NCI-H82 (cell line): Measurements from ENCODE around the gene PTPRF.
A peak's percentile ranks its signal among the peaks of the same experiment; 100 is the strongest.

ENCODE experiments used
- DNase-seq: peaks from one replicate; lab custom pipeline; 2025; lab: John Stamatoyannopoulos, UW

PTPRF gene

DNA sequence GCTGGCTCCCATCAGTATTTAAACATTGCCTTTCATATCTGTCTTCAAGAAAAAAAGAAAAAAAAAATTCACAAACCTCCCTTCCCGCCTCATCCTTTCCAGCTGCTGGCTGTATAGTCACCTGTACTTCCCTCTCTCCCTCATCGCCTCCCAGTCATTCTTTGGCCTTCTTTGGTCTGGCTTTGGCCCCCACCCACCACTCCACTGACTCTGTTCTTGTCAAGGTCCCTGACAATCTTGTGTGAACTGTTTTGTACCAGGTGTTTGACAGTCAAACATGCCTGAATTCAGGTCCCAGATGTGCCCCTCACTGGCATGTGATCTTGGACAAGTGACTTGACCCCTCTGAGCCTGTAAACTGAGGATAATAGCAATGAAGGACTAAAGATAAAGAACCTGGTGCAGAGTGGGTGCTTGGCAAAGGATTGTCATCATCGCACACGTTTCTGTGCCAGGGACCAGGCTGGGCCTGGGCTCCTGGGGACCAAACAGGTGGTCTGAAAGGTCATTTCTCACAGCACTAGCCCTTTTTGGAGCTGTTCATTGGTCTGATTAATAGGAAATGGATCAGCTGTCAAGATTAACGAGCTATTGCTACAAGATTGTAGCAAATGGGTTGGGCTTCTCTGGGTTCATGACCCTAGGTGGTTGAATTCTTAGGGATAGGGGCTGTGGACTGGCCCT lies 21.5 kb downstream of the PTPRF start:
- no peak for DNase-seq

DNA sequence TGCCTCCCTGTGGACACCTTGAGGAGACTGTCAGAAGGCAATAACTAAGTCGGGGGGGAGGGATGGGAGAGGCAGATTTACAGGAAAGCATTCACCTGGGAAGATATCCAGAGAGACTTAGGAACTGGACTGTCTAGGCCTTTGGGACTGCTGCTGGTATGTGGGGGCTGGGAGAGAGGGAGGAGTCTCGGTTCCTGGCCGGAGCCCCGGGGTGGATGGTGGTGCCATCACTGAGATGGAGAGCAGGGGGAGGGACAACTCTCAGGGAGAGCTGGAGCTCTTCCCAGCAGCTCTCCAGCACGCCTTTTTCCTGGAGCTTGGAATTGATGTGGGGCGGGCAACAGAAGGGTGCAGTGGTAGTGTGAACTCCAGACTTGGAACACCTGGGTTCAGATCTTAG lies 22.1 kb downstream of the PTPRF start:
- DNase-seq = no peak

DNA sequence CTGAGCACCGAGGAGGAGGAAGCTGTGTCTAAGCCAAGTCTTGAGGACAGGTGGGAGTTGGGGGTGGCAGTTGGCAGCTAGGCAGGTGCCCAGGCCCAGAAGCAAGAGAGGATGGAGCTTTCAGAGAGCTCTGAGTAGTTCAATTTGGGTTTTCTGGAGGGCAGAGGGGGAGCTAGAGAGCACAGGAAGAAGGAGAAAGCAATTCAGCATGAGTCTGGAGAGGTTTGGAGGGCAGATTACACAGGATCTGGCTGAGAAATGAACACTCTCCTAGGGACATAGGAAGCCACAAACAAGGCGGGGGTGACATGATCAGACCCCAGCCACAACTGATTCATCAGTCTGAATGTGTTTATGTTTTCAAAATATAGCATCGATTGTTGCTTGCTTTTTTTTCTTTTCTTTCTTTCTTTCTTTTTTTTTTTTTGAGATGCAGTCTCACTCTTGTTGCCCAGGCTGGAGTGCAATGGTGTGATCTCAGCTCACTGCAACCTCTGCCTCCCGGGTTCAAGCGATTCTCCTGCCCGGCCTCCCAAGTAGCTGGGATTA lies 23.8 kb downstream of the PTPRF start:
- DNase-seq = peak; percentile 51

DNA sequence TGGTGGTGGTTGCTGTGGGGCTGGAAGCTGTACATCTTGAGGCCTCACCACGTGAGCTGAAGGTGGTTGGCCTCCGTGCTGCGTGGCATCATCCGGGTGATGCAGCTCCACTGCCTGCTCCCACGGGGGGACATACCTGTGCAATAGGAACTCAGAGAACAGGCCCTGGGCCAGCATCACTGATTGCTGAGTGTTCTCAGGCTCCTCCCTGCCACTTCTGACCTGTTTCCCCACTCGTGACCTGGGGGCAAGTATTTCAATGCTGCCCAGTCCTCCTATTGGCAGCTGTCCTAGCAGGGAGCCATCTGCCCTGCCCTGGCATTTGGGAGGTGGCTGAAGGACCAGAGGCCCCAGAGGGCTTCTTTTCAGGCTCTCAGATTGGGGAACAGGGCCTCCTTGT lies 26.1 kb downstream of the PTPRF start:
- no peak for DNase-seq

DNA sequence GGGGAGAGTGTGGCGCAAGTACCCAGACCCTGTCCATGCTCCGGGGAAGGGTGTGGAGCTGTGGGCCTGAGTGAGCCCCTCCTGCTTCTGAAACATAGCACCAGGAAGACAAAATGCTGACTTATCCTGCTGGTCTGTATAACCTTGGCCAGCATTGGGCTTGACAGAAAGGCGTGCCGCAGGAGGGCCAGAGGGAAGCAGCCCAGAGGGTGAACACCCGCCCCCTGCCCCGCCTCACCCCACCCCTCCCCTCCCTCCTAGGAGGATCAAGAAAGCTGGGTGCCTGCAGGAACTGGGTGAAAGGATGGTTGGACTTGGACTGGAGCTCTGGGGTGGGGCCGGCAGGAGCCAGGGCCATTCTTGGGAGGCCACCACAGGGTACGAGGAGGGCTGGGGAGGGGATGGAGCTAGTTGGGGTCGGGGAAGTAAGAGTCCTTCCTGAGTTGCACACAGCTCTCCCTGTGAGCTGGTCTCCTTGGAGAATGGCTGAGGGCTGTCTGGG lies 27.1 kb downstream of the PTPRF start:
- DNase-seq = no peak

DNA sequence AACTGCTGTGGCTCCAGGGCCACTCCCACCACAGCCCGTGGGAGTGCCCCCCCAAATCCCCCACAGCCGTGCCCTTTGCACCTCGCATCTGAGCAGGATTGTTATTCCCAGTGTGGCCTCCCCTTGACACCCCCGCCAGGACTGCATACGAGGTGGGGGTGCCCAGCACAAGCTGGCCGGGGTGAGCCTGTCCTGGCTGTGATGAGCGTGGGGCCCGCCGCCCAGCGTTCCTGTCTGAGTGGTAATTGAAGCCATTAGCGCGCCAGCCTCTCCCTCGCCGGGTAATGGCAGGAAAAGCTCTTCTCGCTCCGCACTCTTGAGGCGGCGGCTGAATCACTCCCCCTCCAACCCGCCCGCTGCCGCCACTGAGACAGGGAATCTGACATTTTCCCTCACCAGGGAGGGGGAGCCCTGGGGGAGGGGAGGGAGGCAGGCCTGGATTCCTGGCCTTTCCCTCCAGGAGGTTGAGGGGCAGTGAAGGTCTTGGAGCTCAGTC lies 27.7 kb downstream of the PTPRF start:
- no peak for DNase-seq

DNA sequence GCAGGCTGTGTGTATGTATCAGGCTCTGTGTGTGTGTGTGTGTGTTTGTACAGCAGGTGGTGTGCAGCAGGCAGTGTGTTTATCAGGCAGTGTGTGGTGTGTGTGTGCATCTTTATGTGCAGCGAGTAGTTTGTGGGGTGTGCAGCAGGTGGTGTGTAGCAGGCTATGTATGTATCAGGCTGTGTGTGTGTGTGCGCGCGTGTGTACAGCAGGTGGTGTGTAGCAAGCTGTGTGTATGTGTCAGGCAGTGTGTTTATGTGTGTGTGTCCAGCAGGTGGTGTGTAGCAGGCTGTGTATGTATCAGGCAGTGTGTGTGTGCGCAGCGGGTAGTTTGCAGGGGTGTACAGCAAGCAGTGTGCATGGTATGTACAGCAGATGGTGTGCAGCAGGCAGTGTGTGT lies 29.0 kb downstream of the PTPRF start:
- DNase-seq = no peak

DNA sequence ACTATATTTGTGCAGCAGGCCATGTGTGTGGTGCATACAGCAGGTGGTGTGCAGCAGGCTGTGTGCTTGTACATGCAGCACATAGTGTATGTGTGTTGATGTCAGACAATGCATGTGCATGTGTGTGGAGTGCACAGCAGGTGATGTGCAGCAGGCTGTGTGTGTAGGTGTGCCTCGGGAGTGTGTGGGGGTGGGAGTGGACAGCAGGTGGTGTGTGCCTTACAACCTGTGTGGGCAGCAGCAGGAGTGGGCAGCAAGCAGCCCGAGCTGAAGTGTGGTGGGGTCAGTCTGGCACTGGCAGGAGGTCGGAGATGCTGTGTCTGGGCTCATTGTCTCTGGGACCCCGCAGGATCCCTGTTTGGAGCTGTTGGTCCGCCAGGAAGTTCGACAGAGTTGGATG lies 29.6 kb downstream of the PTPRF start:
- no peak for DNase-seq

DNA sequence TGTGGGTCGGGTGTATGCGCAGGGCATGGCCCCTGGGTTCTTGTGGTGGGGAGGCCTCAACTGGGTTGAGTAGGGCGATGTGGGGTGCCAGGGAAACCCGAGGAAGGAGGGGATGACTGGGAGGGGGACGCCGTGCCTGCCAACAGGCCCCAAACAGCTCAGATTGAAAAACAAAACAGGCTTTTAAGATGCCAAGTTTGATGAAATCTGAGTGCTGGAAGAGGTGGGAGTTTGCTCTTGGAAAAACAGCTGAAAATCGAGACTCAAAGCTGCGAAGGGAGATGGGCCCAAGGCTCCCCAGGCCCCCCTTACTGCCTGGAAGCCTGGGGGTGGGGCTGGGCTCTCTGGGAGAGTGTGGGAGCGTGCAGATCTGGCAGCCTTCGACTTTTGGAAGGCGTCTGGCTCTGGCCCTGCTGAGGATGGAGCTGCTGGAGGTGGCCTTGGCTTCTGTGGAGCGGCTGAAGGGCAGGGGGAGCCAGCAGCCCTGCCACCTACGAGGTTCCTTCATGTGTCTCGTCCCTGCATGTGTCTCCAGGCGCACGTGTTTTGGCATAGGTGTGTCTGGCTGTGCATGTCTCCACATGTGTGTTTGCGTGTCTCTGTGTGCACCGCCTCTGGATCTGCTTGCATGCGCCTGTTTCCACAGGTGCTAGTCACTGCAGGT lies 33.3 kb downstream of the PTPRF start:
- DNase-seq = peak; percentile 32

DNA sequence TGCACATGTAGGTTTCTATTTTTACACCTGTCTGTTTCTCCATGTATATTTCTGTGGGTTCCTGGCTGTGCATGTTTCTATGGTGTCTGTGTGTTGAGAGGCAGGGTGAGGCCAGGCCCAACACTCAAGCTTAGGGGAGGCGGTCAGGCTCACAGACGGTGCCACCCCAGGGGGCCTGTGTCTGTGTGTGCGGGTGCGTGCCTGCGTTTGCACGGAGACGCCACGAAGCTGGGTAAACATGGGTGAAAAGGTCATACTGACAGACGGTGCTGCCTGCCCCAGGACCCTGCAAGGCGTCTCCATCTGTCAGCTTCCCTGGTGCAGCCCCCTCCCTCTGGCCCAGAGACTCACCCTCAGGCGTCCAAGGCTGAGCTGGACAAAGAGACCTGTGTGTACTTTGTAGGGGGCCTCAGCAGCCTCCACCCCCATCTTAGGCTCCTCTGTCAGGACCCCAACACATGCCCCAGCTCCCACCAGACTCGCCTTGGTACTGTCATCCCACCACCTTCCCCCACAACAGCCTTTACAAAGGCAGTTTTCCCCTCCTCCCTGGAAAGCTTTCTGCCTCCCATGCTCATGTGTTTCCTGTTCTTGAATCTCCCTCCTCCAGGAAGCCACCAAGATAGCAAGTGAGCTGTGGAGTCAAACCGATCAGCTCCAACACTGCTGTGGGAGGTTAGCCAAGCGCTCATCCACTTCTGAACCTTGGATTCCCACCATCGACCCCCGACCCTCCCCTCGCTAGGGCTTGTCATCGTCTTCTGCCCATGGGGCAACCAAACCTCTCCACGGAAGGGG lies 34.1 kb downstream of the PTPRF start:
- peak; percentile 73 for DNase-seq

DNA sequence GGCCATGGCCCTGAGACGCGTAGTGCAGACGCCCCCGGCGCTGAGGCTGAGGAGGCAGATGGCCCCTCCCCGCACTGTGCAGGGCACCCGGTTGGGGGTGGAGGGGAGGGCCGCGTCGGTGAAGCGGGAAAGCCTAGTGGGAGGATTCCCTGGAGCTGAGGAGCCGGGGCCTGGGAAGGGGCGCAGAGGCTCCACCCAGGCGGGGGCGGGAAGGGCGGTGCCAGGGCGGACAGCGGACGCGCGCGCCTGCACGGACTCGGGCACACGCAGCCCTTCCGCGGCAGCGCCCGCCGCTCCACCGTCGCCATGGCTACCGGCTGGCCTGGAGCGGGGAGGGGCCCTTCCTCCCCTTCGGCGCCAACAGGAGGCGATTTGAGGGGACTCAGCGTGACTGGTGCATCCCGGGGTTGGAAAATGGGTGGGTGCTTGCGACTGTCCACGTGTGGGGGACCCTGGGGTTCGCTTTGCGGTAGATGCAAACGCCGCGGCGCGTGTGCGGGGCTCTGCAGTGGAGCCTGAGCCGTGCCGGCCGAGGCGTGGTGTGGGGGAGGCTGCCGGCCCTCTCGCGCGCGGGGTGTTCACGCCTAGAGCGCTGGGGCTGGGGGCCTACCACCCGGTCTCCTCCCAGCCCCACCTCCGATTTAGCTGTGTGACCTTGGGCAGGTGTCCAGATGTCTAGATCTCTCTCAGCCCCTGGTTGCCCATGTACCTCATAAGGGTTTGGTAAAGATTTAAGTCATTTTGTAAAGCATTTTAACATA lies 35.1 kb downstream of the PTPRF start:
- peak; percentile 29 for DNase-seq

DNA sequence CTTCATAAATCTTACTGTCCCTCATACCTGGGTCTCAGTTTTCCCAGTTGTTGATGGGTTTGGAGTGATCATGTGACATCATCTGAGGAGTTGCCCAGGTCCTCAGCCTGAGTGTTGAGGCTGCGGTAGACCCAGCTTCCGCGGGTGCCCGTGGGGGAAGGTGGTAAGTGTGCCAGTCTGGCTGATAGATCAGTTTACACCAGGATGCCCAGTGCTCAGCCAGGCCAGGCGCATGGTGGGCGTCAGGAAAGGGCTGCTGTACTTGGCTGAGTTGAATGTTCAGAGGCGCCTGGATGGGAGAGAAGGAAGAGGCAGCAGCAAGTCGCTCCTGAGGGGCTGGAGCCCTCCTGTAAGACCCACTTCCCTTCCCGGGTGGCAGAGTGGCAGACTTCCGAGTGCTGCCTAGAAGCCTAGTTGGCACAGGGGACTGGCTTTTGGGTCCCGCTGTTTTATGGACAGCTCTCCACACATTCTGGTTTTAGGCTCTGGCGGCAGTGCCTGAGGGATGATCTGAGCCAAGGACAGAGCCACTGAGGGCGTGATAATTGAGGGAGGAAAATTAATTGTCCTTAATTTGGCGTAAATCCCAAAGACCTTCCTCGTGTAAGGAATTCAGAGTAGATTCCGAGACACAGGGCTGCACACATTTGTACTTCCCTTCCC lies 35.8 kb downstream of the PTPRF start:
- DNase-seq = no peak

DNA sequence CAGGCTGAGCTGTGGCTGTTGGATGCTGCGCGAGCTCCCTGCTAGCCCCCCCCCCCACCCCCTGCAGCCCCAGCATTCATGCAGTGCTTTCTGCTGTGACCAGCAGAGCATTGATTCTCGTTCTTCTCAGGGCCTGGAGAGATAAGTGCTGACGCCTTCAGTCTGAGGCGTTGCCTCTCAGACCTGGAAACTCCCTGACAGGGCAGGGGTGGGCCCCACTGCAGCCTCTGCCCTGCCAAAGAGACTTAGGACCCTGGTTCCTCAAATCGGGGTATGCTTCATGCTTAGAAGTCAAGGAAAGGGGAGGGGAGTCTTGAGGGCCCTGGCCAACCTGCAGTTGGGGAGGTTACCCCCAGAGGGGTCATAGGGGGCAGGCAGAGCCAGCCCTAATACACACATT lies 38.5 kb downstream of the PTPRF start:
- no peak for DNase-seq

DNA sequence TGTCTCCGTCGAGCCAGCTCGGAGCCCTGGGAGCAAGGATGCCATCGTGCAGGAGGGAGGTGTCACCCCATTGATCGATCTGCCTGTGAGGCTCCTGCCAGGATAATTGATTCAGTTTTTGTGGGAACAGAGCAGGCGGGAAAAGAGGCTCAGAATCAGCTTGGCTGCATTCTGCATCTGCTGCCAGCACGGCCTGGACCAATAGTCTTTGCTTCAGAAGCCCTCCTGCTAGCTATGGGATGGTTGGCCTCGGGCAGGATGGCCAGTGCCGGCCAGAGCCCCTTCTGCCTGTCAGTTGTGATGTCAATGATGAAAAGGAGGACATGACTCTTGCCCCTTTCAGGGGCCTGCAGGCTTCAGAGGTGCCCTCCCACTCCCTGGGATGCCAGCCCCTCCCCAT lies 39.6 kb downstream of the PTPRF start:
- no peak for DNase-seq

DNA sequence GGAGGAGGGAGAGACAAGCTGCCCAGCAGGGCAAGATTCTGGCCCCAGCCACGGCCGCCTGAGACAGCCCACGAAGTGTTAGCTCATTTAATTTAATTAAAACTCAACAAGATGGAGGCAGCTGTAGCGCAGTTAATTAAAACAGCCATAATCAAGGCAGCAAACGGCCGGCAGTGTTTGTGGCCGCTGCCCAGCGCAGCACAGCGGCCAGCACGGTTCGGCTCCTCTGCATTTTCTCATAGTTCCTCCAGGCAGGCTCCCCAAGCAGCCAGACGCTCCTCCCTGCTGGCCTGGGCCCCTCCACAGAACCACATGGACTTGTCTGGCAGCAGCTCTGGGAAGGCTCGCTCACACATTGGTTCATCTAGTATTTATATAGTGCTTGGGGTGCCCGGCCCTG lies 40.0 kb downstream of the PTPRF start:
- DNase-seq = no peak

DNA sequence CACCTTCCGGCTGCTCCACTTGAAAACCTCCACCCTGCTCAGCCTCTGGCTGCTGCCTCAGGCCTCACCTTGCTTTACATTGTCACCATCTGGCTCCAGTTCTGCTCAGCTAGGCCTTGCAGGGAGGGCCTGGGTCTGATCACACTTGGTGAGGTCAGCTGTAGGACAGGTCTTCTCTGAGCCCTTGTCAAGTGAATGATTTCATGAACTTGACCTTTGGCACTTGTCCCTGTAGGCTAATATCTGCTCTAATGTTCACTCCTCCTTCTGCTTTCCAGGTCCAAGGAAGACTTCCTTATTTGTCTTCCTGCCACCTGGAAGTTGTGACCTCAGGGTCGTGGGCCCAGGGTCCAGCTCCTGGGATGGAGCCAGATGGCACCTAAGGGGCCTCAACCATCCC lies 41.4 kb downstream of the PTPRF start:
- no peak for DNase-seq

DNA sequence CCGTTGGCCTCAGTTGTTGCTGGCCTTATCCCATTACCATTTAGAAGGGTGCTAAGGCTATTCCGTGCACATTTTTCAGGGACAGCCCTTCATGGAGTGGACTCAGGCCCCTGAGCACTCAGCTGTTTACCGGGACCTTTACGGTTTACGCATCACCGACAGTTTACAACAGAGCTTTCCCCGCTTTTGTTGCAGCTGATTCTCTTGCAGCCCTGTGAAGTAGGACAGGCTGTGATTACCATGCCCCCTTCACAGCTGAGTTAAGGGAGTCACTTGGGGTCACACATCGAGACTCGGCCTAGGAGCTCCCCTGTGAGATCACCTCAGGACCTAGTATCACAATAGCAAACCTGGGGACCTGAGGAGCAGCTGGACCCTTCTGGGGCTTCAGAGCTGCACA lies 41.9 kb downstream of the PTPRF start:
- DNase-seq = no peak

DNA sequence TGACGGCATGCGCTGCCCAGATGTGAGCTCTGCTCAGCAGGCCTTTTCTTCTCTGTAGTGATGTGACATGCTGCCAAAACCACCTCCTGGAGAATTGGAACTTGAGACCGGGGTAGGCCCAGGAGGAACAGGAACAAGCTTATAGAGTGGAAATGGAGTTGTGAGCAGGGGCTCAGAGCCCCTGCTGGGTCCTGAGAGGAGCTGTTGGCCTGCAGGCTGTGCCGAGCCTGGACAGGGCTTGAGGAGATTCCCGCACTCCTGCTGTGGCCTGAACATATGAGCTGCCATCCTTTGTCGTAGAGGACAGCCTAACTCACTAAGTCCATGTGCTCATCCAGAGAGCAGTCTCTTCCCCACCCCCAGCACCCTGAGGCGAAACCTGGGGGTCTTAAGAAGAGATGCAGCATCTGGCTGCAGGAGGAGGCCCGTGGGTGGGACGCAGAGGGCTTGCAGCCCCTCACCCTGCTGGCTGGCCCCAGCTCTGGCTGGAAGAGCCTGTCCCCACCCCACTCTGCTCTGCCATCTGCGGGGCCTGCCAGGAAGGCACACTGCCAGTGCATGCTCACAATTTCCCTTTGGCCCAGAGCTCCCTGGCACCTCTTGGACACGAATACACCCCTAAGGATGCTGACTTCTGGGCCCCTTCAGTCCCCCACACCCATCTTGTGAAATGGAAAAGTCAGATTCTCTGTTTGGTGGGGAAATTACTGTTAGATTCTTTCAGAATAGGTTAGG lies 42.5 kb downstream of the PTPRF start:
- DNase-seq = no peak

DNA sequence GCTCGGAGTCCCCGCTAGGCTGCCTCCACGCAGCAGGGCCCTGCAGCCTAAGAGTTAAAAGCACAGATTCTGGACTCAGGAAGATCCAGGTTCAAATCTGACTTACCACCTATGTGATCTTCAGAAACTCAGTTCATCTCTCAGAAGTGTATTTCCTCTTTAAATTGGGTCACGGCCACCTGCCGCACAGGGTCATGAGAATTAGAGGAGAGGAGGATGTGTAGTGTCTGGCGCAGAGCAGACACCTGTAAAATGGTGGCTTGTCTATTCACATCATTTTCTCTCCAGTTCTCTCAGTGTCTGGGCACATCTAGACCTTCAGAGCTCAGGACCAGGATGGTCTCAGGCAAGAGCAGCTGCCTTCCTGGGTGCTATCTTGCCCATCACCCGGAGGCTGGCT lies 45.8 kb downstream of the PTPRF start:
- DNase-seq = no peak
